ENCODE data around the gene HAP1.
"Not testable (repeated sequence)": the region's sequence is repeated elsewhere in the genome, so short reads cannot be mapped to it uniquely, and the experiment has no call there.

The HAP1 gene

DNA sequence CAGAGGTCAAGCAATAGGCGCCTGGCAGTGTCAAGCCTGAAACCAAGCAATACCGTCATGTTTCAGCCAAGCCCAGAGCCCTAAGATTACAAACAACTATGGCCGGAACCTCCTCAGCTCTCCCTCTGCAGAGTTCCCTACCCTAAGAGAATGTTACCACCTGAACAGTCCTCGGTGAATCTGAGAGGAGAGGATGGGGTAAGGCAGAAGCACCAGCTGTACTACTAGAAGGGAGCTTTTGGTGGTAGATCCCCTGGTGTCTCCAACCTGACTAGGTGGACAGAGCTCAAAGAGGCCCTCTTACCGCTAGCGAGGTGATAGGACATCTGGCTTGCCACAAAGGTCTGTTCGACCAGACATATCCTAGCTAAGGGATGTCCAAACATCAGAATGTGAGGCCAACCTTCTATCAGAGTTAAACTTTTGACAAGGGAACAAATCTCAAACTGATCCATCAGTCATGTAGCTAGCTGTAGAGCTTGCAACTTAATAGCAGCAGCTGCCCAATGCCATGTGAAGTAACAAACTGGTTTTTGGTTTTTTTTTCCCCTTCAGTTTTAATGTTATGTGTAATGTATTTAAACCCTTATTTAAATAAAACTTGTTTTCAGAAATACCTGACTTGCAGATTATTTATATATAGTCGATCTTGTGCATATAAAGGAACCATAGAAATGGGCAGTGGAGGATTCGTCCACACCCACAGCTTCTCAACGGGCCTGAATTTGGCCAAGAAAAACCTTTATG lies 43.2 kb downstream of the HAP1 start:
- in situ Hi-C loops (cut with HindIII; ENCODE audit: low sequenced_read_pairs) = no loop called here

DNA sequence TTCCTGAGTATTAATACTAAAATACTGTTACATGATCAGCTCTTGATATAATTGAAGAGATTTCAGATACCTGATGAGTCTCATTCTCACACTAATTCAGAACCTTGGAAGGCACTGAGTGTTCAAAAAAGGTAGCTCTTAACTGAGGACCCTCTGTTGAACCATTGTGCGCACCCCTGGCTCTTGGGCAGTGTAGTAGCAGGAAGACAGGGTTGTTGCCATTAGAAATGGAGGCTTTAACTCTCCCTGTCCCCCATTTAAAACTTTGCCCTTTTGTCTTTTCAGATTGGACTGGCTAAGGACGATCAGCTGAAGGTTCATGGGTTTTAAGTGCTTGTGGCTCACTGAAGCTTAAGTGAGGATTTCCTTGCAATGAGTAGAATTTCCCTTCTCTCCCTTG lies 43.9 kb downstream of the HAP1 start:
- in situ Hi-C loops (cut with HindIII; ENCODE audit: low sequenced_read_pairs) = no loop called here

DNA sequence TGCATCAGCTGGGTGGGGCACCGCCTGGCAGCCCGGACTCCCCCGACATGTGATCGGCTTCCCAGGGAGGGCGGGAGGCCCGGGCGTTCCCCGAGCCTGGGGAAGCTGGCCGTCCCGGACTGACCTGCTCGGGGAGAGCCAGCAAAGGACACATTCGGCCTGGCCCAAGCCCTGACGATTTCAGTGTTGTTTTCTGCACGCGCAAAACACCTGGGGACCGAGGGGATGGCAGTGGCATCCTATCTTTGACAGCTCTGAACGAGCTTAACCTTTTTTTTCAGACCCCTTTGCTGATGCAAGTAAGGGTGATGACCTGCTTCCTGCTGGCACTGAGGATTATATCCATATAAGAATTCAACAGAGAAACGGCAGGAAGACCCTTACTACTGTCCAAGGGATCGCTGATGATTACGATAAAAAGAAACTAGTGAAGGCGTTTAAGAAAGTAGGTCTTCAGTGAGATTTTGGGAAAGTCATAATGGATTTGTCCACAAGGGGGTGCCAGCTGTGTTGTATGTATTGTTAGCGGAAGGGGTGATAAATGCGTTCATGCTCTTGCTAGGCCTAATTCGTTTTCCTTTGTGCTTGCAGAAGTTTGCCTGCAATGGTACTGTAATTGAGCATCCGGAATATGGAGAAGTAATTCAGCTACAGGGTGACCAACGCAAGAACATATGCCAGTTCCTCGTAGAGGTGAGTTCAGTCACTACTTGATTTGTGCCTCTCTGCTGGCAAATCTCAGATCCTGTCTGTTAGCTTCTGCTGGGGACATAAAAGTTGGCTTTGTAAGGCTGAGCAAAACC lies 44.7 kb downstream of the HAP1 start:
- in situ Hi-C loops (cut with HindIII; ENCODE audit: low sequenced_read_pairs) = no loop called here

DNA sequence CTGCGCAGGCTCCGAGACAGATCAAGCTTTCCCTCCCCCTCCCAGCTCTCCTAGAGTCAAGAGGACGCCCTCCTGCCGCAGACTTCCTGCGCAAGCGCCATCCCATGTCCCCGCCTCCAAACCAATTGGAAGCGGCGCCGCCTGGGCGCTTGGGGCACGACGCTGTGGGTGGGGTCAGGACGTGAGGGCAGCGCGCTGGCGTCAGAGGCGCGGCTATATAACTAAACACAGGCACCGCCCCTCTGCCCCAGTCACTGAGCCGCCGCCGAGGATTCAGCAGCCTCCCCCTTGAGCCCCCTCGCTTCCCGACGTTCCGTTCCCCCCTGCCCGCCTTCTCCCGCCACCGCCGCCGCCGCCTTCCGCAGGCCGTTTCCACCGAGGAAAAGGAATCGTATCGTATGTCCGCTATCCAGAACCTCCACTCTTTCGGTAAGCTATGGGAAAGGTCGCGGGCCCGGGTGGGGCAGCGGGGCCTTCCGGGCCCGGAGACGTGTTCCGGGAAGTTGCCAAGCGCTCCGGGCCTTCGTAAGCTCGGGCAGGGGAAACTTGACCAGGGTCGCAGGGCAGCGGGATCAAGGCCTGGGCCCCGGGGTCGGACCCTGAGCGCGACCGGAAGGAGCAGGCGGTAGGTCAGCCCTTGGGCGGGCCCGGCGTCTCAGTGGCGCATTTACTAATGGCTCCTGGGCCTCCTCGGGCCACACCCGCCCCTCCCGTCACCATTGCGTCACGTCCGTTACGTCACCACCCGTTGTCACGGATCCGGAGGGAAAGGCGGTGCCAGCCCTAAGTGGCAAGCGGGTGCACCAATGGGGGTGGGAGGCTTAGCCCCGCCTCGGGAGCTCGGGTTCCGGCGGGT lies 45.6 kb downstream of the HAP1 start, which contains the start of gene EIF1:
EIF1 (plus strand) TSS at position 245 of the 856 bp plus-strand sequence; CDS start at position 399, 154 bp downstream.
- in situ Hi-C loops (cut with HindIII; ENCODE audit: low sequenced_read_pairs) = no loop called here

DNA sequence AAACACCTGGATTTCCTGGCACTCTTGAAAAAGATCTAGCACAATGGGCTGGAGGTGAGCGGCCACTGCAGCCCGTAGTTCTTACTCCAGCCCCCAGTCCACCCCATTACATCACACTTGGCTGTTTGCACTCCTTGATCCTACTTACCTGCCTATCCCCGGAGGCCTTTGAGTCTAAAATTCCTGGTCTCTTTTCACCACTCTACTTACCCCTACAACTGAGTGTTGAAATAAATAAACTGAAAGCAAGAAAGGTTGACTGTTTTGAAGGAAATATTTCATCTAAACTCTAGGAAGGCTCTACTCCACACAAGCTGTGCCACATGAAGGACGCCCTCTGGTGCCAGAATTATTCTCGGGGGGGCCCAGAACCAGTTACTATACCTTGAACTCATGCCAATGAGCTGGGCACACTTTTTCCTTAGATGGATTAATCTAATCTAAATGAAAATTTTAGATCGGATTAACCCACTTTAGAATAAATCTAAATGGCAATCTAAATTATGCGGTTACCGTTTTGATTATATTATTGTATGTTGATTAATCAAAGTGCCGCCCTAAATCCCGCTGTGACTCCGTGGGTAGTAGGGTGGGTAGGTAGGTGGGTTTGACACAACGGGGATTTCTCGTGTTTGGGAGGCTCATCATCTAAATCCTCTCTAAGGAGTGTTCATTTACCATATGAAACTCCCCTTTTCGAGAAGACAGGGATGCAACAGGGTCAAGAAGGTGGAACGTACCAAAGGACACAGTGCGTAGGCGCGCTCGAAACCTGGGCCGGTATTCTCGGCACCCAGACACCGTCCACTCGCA lies 46.4 kb downstream of the HAP1 start:
- in situ Hi-C loops (cut with HindIII; ENCODE audit: low sequenced_read_pairs) = no loop called here

DNA sequence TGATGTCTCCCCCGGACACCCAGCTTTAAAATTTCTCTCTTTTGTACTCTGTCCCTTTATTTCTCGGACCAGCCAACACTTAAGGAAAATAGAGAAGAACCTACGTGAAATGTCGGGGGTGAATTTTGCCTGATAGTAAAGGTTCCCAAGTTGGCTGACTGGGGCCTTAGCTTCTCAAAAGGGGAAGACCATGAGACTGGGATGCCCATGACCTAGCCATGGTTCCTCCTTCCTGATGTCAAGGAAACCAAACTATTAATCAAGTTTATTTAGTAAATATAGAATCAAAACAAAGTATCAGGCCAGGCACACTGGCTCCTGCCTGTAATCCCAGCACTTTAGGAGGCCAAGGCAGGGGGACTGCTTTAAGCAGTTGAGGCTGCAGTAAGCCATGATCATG lies 48.2 kb downstream of the HAP1 start:
- in situ Hi-C loops (cut with HindIII; ENCODE audit: low sequenced_read_pairs) = no loop called here

DNA sequence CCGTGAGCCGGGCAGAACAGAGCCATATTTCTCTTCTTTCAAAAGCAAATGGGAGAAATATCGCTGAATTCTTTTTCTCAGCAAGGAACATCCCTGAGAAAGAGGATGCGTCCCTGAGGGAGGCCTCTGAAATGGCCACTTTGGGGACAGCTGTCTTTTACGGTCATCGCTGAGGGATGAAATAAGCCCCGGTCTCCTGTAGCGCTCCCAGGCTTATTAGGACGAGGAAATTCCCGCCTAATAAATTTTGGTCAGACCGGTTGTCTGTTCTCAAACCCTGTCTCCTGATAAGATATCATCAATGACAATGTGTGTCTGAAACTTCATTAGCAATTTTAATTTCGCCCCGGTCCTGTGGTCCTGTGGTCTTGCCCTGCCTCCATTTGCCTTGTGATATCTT lies 48.7 kb downstream of the HAP1 start:
- in situ Hi-C loops (cut with HindIII; ENCODE audit: low sequenced_read_pairs) = not testable (repeated sequence)

DNA sequence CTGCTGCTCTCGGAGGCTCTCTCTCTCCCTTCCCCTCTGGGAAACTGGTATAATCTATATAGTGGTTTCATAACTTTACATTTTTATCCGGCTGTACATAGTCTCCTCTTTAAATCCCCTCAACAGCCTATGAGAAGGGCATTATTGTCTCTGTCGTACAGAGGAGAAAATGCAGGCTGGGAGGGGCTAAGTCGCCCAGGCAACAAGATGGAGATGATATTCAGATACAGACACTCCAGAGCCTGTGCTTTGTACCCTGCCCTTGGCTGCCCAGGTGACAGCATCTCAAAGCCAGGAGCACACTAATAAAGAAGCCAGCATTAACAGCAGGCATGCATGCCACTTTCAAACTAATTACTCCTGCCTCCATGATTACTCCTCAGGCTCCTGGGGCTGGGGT lies 50.4 kb downstream of the HAP1 start:
- in situ Hi-C loops (cut with HindIII; ENCODE audit: low sequenced_read_pairs) = no loop called here

DNA sequence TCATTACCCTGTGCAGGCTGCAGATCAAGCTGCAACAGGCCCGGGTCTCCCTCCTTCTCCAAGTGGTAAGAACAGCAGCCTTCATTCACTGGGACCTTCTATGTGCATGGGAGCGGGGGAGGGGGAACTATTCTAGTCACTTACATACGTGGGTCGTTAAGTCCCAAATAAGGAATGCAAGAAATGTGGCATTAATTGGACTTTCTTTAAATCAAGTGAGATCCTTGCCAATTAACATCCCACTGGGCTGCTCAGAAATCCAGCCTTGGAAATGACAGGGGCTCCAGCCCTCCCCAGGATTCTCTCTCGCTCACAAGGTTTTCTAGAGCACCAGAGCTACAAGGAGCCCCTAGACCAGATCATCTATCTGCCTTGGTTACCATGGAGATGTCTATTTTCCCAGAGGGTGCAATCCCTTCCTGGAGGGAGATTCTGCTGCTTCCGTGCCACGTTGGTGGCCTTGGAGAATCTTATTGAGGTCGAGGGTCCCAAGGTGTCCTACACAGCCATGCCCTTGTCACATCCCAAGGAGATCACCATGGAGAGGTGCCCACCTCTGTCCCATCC lies 50.9 kb downstream of the HAP1 start:
- in situ Hi-C loops (cut with HindIII; ENCODE audit: low sequenced_read_pairs) = no loop called here

DNA sequence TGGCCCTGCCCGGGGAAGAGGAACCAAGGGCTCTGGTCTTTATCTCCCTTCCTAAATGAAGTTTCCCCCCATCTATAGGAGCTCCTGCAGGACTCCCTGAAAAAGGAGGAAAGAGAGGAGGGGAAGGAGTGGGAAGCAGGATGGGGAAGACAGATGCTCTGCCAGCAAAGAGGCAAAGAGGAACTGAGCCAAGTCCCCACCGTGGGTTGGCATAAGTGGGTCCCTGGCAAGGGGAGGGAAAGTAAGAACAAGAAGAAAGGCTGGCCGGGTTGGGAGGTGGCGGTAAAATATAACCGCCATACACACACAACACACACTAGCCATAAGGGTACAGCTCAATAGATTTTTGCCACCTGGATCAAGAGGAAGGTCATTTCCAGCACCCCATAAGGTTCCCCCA lies 51.8 kb downstream of the HAP1 start:
- in situ Hi-C loops (cut with HindIII; ENCODE audit: low sequenced_read_pairs) = no loop called here

DNA sequence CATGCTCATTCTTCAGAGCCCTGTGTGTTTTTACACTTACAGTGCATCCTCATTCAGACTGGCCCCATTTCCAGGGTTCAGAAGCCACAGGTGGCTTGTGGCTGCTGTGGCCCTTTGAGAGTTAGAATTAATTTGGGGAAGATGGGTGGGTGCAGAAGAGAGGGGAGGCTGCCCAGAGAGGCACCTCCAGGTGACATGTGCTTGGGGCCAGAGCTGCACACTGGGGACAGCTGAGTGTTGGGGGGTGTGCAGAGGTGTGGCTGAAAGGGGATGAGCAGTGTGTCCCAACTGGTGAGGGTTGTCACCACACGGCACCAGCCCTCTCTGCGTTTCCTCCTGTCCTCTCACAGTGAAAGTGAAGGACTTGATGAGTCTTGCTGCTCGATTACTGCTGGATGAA lies 52.7 kb downstream of the HAP1 start:
- in situ Hi-C loops (cut with HindIII; ENCODE audit: low sequenced_read_pairs) = no loop called here

DNA sequence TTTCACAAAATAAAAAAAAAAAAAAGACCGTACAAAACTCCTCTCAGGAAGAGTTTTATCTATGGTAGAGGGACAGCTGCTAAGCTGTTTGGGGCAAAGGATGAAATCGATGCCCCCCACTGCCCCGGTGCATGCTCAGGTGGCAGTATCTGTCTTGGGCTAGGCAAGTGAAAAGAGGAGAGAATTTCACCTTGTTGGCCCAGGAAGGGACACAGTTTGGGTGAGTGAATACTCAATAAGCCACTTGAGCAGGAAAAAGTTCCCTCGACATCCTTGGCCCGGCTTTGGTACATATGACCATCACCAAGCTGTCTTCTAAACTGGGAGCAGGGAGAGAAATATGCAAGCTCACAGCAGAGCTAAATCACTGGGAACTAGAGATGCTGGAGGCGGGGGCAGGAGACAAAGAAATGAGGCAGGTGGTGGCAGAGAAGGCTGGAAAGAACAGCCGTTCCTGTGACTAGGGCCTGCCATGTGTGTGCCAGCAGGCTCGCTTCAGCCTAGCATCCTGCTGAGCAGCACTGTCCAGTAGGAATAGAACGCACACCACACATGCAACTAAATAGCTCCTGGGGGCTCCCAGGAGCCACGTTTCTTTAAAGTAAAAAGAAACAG lies 53.9 kb downstream of the HAP1 start:
- in situ Hi-C loops (cut with HindIII; ENCODE audit: low sequenced_read_pairs) = no loop called here

DNA sequence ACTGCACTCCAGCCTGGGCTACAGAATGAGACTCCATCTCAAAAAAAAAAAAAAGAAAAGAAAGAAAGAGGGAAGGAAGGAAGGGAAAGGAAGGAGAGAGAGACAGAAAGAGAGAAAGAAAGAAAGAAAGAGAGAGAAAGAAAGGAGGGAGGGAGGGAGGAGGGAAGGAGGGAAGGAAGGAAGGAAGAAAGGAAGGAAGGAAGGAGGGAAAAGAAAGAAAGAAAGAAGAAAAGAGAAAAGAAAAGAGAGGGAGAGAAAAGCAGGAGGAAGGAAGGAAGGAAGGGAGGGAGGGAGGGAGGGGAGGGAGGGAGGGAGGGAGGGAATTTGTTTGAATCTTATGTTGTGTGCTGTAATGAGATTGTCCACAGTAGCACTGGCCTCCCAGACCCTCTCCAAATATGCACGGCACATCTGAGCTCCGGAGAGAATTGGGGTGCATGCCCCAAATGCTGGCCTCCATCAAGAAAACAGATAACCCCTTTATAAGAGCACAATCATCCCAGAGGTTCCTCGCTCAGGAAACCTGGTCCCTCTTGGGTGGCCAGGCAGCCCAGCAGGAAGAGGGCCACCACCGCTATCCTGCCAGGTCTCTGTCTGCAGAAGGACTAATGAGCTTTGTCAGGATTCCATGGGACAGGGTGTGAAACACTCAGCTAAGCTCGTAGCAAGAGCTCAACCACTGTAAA lies 54.6 kb downstream of the HAP1 start:
- in situ Hi-C loops (cut with HindIII; ENCODE audit: low sequenced_read_pairs) = no loop called here

DNA sequence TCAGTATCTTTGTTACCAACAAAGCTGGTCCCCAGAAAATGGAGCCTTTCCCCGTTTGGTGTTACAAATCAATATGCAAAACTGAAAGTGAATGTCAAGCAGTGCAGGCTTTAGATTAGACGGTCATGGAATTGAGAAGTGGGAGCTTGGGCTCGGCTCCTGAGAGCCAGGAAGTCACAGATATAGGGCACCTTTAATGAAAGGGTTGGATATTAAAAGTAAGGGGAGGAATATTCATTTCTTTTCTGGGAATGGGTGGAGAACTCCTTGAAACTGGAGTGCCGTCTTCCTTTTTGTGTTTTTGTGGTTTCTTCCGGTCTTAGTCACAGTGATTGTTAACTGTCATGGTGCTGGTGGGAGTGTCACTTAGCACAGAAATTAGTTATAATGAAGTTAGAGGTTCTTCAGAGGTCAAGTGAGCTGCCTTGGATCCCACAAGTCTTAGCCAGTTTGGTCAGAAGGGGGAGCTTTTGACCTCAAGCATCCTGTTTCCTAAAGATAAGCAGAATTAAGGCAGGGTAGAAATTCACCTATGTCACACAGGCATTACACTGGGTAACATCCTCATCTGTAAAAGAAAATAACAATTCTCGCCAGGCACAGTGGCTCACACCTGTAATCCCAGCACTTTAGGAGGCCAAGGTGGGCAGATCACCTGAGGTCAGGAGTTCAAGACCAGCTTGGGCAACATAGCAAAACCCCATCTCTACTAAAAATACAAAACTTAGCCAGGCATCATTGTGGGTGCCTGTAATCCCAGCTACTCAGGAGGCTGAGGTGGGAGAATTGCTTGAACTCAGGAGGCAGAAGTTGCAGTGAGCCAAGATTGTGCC lies 55.3 kb downstream of the HAP1 start:
- in situ Hi-C loops (cut with HindIII; ENCODE audit: low sequenced_read_pairs) = no loop called here

DNA sequence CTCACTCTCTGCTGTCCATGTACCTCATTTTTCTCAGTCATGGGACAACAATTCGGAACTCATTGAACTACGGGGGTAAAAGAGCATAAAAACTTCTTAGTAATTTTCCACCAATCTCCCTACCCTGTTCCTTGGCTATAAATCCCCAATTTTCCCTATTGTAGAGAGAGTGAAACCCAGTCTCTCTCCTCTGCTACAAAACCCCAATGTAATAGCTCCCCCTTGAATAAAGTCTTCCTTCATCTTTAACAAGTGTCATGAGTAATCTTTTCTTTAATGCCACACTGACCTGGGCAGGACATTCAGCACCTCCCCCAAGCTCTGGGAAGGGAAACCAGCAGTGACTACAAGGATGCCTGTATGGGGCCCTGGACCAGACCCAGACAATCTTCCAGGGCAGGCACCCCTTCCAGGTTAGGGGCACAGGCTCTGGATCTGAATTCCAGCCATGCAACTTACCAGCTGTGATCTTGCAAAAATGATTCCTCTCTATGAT lies 56.0 kb downstream of the HAP1 start:
- in situ Hi-C loops (cut with HindIII; ENCODE audit: low sequenced_read_pairs) = no loop called here

DNA sequence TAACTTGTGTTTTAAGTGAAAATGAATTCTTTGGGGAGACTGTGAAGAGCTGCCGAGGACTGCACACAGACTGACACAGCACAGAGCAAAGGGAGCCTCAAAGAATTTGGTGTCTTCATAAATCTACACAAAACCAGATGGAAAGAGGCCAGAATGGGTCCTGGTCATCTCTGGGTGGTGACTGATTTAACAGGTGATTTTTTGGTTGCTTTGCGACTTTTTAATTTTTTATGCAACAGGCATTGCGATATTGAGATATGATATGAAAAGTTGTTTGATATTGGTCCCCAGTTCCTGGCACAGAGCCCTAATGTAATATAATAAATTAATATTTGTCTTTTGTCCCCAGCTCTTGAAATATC lies 58.4 kb downstream of the HAP1 start:
- in situ Hi-C loops (cut with HindIII; ENCODE audit: low sequenced_read_pairs) = no loop called here

DNA sequence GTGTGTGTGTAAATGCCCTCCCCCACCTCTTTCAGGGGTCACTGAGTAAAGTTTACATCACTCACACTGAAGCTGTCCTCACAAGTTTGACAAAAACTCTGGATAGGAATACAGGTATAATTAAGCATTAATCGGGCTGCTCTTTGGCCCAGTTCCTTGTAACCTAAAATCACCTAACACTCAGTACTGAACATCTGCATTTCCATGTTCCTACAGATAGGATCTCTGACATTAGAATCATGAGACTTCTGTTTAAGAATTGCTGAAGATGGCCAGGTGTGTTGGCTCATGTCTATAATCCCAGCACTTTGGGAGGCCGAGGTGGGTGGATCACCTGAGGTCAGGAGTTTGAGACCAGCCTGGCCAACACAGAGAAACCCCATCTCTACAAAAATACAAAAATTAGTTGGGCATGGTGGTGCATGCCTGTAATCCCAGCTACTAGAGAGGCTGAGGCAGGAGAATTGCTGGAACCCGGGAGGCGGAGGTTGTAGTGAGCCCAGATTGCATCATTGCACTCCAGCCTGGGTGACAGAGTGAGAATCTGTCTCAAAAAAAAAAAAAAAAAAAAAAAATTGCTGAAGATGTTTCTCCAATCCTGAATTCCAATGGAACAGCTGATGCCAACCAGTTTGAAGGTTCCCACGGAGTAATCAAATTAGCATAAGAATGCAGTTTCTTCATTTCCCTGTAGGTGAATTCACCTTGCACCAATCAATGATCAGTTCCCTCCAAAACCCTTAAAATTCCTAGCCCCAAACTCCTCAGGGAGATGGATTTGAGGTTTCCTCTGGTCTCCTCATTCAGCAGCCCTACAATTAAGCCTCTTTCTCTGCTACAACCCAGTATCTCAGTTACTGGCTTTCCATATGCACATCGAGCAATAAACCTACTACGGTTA lies 59.0 kb downstream of the HAP1 start:
- in situ Hi-C loops (cut with HindIII; ENCODE audit: low sequenced_read_pairs) = not testable (repeated sequence)

Measured in DLD1 (cell line).